GM19438 (cell line): ENCODE measurements around the gene SETBP1.

Source experiments
- ATAC-seq: cut with Tn5 transposase; IDR thresholded peaks from one replicate; pipeline ENCODE4 v1.9.1; 2021; ENCODE audit warnings: low read depth; ENCODE audit not compliant: unreplicated experiment

Gene SETBP1

DNA sequence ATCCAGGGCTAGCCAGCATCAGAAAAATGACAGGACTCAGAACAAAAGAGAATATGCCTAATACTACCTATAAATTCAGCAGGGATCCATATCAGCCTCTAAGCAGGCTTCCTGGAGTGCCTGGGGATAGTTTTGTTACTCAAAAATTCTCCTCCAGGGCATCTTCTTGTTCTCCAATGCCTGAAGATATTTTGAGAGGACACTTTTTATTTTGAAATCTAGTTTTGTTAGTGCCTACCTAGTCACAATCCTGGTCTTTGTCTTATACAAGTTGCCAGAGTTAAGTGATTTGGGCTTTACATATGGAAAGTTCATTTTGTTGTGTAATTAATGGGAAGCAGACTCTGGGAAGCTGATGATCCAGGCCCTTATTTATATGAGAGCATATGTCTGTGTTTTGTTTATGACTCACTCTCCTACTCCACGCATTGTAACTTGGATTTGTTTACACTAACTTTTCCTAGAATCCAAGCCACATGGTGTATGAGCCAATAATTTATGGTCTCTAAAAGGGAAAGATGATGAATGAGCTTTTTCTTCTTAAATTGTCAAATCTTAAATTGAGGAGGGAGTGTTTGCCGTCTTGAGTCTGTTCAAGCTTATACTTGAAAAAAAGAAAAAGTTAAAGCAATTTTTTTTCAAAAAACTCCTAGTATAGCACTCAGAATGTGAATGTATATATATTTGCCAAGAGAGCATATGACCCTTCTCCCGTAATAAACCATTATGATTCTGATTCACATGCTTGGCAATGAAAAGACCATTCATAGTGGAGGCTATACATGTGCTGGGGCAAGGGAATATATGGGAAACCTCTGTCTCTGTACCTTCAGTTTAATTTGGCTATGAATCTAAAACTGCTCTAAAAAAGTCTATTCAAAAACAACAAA lies 370.3 kb downstream of the SETBP1 start:
- ATAC-seq, result no peak

DNA sequence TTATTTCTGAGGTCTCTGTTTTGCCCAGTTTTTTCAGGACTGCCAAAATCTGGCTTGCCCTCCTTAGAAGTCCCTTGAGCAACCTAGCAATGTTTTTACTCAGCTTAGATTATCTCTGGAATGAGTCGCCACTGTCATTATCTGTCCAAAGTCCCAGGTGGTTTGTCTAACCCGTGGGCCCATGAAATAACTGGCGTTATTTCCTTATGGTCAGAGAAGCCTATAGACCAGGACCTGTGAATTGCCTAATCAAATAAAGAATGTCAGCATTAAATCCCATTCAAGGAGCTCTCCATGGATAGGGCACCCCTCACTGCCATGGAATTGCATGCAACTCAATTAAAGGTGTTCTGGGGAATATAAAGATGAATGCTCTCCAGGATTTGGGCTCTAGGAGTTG lies 373.9 kb downstream of the SETBP1 start:
- ATAC-seq, result no peak

DNA sequence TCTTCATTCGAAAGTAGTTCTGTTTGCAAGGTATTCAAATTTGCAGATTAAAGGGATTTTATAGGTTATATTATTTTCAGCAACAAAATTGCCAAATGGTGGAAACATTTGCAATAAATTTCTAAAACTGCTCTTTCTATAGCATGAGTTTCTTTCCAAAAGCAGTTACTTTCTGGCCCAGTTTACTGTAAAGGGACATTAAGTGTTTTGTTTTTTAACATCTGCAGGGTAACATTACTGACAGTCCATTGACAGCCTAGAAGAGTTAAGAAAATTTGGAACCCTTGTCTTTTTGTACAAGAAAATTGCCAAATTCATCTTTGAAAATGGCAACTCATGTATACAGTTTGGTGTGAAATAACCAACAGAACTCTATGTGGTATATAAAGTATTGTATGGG lies 375.1 kb downstream of the SETBP1 start:
- ATAC-seq, result no peak

DNA sequence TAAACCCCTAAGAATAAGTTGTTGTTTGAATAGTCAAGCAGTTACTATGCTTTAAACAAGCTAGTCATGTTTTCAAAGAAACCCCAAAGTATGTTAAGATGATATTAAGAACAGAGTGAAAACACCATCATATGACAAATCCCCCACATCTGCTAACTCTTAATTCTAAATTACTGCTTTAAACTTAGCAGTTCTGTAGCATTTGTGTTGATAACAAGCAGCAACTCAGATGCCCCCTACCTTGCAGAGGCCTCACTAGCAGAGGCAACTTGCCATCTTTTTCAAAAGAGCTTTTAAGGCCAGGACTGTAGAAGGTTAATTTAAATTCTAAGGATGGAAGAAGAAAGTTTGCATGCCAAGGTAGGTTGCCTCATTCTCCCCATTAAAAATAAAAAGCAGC lies 376.2 kb downstream of the SETBP1 start:
- no peak for ATAC-seq

DNA sequence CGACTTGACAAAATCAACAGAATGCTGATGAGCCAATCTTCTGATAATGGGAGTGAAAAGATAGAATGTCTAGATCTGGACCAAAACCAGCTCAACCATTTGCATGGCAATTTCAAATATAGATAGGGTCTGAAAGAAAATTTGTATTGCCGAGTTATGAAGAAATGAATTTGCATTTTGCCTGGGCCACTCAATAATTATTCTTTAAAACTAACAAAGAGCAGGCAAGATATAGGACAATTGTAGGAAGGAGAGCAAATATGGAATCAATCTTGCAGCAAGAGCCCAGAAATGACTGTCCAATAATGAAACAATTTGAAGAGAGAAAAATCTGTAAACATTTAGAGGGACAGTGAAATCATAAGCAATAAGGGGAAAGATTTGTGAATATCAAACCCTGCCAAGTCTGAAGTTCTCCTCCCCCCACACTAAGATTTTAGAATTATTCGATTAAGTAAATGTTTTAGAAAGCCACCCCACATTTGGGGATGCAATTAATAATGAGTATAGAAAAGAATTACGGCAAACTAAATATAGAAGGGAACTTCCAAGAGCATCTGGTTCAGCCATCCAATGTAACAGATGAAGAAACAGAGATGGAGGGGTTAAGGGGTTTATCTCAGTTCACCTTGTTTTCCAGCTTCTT lies 377.4 kb downstream of the SETBP1 start:
- ATAC-seq, result no peak

DNA sequence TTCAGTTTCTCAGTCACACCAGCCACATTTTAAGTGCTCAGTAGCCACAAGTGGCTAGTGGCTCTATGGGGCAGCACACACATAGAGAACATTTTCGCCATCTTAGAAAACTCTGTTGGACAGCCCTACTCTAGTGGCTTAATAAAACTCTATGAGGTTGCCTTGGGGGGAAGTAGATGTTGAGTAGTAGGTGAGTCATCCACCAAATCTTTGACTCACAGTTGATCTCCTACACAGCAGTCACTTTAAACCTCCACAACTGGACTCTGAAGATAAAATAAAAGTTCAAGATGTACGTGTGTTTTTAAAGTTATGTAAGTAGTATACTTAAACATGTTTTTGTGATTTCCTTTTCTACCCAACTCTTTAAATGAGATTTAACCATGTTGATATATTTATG lies 379.0 kb downstream of the SETBP1 start:
- no peak for ATAC-seq

DNA sequence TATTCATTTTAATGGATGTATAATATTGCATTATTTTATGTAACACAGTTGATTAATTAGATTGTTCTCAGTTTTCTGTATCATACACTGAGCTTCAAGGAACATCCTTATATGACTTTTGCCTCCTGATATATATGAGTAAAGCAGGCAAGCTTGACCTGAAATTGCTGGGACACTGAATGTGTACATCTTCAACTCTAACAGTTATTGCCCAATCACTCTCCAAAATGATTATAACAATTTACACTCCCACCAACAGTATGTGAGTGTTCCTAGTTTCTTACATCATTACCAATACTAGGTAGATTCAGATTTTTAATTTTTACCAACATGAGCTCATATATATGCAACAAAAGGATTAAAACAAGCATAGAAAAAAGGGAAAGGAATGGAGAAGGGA lies 379.4 kb downstream of the SETBP1 start:
- ATAC-seq, result no peak

DNA sequence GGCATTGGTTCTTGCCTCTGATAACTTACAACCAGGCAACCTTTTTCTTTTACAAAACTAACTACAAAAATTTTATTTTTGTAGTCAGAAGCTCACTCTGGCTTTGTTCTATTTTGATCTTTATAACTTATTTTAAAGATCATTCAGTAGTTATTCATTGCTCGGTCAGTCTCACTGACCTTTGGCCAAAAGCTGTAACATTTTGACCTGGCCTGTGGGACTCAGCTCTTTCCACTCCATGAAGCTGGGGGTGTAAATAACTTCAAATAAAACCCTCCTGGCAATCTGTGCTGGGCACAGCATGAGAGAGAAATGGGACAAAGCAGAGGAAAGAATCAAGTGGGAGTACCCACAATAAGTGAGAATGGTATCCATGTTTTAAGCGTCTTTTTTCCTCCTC lies 380.7 kb downstream of the SETBP1 start:
- no peak for ATAC-seq

DNA sequence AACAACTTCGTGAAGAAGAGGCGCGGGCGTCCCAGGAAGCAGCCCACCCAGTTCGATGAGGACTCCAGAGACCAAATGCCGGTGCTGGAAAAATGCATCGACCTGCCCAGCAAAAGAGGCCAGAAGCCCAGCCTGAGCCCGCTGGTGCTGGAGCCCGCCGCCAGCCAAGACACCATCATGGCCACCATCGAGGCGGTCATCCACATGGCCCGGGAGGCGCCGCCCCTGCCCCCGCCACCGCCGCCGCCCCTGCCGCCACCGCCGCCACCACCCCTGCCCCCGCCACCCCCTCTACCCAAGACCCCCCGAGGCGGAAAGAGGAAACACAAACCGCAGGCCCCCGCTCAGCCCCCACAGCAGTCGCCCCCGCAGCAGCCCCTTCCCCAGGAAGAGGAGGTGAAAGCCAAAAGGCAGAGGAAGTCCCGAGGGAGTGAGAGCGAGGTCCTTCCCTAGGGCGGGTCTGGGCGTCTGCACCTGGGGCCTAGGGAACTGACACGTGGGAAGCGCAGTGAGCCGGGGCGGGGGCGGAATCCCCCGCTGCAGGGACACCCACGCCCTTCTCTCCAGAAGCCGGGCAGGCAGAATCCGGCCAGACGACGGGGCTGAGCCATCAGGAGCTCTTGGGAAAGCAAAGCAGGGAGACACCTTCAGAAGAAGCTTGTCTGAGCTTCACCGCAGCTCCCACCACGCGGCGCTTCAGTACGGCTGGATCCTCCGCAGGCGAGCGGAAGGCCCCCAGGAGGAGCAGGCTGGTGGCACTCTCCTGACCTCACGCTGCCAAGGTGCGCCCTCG lies 382.8 kb downstream of the SETBP1 start:
- no peak for ATAC-seq

DNA sequence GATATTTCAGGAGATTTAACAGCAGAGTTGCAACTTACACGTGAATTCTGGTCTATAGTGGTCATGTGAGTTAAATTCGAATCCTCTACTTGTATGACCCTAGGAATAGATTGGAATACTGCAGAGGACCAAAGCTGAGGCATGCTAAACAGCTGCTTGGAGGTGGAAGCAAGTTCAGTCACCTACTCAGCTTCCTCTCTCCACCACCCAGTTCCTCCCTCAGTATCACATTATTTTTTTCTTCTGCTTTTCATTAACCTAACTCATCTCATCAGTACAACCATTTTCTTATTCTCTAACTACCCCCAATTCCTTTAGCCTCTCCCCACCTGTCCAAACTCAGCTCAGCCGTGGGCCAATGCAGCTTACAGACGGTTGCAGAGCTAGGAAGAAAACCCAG lies 385.5 kb downstream of the SETBP1 start:
- no peak for ATAC-seq

DNA sequence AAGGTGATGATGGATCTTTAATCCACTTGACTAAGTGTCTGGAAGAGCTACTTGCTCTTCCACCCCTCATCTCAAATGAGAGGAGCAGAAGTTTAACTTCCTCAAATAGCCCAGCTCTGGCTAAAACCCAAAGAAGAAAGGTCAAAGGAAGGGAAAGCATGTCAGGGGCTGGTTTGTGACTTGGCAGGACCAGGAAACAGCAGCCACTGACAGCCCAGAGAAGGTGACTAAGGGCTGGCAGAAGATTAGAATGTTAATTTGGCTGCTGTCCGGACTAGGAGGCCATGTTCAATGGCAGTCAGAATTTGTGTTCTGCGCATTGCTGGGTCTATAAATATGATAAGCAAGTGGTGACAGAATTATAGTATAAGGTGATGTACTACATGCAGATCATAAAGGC lies 386.2 kb downstream of the SETBP1 start:
- no peak for ATAC-seq

DNA sequence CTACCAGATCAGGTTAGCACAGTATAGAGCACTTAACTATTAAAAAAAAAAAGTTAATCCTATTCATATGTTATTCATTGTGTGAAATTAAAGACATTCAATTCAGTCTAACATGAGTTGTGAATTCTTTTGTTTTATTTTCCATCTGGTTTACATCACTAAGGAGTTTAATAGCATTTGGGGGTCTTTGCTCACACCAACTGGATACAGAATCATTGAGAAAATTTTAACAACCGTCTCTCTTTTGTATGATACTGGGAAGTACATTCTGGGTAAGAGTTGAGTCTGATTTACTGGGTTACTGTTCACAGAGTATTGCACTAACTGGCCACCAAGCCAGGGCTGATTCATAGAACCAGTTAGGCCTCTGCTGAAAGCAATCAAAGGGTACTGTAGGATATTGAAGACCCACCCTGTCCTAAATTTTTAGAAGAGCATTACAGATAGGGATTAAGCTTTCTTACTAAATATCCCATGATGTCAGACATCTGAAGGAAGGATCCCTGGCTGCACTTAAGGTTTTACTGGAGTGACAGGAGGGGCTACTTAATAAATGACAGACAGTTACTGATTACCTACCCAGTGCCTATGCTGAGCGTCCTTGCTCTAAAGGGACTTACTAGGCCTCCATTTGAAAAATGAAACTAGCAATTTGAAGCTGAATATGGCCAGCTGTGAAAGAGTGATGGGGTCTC lies 387.9 kb downstream of the SETBP1 start:
- peak; percentile 75 for ATAC-seq

DNA sequence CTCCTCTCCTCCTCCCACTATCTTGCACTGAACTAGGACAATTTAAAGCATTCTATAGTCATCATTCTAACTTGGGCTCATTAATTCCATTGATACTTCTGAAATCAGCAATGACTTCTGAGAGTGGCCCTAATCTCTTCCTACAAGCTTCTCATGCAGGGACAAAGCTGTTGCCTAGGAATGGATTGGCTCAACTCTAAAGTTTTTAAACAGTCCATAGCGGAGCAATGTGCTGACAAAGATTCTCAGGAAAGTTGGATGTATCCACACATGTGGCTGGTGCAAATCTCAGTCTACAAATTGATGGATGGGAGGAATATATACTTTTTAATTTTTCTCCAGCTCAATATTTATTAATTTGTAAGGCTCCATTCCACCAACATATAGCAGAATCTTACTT lies 388.9 kb downstream of the SETBP1 start:
- ATAC-seq, result no peak

DNA sequence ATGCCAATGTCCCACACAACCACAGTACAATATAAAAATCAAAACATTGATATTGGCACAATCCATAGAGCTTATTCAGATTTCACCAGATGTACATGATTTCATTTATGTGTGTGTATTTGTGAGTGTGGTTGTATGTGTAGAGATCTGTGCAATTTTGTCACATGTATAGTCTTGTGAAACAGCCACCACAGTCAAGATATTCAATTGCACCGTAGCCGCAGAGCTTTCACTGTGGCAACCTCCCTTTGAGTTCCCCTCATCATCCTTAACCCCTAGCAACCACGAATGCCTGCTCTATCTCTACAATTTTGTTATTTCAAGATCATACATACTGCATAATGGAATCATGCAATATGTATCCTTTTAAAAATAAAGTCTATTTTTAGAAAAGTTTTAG lies 391.3 kb downstream of the SETBP1 start:
- no peak for ATAC-seq

DNA sequence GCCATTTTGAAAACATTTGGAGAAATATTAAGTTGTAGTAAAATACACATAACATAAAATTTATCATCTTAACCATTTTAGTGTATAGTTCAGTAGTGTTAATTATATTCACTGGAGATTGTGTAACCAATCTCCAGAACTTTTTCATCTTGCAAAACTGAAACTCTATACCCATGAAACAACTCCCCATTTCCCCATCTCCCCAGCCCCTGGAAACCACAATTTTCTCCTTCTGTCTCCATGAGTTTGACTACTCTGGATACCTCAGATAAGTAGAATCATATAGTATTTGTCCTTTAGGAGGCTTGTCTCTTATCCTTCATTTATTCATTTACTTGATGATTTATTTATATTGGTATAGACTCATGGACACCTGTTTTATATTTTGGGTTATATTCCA lies 392.9 kb downstream of the SETBP1 start:
- ATAC-seq, result no peak

DNA sequence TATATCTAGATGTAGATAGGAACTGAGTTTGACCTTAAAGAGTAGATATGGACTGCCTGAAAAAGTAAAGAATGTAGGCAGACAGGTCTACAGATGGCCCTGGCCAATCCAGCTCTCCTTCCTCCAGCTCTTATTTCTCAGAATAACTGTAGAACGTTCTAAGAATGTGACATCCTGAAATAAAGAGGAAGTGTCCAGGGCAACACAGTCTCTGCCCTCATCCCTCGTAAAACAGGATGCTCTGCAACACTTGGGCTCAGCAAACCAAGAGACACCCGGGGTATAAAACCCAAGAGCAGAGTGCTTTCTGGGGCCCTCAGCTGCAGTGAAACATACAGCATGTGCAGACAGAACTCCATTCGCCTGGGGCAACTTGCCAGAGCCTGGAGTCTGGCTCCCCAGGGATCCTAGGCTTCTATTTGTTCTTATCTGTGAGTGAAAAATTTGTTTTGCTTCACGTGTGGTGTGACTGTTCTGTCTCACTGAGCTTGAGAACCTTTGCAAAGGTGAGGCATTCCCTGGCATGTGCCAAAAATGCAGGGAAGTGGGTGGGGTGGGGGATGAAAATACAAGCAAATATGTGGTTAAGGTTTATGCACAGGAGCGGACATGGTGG lies 401.0 kb downstream of the SETBP1 start:
- ATAC-seq, result no peak

DNA sequence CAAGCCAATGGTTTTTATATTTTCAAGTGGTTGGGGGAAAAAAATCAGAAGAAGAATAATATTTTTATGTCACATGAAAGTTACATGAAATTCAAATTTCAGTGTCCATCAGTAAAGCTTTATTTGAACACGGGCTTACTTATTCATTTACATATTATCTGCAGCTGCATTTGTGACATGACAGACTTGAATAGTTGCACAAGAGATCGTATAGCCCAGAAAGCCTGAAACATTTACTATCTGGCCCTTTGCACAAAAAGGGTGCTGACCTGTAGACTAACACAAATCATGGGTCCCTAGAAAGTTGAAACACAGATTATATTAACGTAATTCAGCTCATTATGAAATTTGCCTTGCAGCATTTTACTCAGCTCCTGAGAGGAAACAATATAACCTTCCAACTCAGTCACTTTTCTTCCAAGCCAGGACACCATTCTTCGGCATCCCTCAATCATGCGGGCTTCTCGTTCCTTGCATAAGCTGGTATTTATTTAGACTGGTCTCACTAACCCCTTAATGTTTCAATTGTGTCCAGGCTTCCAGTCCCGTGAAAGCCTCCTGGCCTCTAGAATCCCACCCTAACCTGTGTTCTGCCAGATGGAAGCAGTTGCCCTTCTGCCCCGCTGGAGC lies 402.7 kb downstream of the SETBP1 start:
- no peak for ATAC-seq

DNA sequence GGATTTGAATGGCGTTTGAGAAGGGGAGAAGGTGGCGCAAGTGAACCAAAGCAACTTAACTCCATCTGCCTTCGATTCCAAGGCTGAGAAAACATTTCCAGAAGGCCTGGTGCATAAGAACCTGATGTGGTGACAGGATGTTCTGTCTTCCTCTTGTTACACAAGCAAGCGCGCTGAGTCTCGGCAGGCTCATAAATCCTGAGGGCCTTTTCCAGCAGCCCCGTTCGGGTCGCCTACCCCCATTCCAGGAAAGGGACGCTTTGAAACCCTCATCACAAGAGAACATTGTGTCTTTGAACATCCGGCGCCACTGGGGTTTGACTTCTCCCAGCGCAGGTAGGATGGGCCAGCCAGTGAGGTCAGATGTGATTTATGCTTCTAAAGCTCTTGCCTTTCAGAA lies 403.5 kb downstream of the SETBP1 start:
- ATAC-seq, result no peak

DNA sequence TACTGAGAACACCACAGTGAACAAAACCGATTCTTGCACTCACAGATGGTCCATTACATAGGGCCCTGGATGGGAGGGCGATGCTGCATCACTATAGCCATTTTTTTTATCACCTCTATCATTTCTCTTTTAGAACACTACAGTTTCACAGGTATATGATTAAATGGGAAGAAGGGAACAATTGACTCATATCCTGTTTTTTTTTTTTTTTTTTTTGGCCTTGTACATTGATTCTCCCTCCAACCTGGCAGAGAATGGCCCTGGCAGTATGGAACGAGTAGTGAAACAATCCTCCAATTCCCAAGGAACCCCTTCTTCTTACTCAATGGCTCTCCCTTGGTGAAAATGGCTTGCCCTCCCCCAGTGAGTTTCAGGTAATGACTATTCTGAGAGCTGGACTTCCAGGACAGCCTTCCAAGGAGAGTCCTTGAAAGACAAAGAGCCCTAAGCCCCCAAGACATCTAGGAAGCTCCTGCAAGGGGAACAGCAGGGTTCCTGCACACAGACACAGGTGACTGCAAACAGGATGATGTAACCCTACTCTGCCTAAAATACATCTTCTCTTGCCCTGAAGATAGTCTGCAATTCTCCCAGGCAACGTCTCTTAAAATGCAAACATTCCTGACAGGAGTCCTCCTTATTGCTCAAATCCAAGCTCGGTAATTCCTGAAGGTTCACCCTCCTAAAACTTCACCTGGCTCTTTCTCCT lies 405.4 kb downstream of the SETBP1 start:
- ATAC-seq, result no peak
